ENCODE data around the gene CTNNA2.

CTNNA2 gene

GRCh38 chr2:80510716-80511115 is 997.9 kb downstream of the CTNNA2 start:
- DNase-seq: no peak

DNA sequence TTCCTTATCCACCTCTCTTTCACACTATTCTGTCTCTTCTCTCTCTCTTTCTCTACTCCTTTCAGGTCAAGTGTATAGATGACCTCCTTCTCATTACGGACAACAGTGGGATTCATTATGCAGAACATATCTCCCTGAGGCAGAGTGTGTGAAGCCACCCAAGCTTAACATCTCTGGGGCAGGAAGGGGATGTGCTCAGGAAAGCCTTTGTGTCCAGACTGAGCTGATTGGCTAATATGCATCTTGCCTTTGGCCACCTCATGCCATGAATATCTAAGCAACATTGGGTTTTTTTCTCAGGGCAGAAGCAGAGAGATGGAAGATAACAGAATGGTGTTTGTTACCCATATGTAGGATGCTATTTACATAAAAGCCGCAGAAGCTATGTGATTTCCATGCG is 1003.1 kb downstream of the CTNNA2 start:
- no peak for DNase-seq

DNA sequence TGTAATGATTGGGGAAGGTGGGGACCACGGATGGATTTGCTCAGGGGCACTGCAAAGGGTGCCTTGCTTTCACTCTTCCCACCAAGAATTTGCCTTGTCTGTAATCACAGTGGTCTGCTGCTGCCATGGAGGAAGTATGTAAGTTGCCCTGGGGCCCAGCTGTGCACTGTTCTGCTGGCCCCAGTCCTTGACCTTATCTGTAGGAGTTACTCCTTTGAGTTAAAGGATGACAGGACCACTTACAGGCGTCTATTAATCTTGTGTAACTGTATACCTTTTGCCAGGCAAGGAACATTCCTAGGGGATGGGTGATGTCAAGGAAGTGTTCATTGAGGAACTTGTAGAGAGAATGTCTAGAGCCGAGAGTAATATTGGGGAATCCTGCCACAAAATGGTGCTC is 1004.5 kb downstream of the CTNNA2 start:
- DNase-seq: no peak

DNA sequence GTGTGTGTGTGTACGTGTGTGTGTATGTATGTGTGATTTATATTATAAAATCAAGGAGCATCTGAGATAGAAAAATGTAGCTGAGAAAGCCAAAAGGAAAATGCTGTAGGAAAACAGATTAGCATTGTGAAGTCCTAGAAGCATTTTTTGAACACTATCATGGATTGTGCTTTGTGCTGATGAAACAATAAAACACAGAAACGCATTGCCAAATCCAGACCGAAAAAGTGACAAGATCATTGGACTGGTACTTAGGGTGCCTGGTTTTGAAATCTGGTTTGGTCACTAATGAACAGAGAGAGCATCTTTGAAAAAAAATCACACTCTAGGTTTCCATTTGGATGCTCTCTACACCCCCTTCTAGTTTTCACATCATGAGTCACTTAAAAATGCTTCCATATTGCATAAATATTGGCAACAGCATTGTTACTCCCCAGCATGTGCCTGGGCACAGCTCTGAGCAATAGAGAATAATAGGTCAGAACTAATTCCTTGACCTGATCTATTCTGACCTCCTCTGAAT is 1006.3 kb downstream of the CTNNA2 start:
- DNase-seq: no peak

DNA sequence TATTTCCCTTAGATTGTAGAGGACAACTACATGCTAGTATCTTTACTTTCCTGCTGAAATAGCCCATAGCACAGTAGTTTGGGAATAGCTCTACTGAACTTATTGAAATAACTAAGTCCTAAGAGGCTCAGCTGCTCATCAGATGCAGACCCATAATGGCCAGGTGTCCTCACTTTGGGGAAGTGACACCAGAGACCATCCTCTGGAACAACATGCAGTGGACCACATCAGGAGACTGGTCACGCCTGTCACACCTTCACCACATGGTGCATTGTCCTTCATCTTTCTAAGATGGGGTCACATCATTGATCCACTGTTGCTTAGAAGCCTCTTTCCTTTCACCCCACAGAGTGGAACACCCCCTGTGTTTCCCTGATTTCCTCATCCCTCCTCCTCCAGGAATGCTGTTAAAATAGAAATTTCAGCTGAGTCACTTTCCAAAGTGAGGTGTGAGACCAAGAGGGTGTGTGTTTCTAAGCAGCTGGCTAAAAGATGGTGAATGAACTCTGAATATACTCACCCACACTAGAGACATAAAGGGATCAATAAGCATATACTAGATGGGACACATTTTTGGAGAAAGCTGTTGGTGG is 1006.9 kb downstream of the CTNNA2 start:
- DNase-seq: peak; percentile 4

DNA sequence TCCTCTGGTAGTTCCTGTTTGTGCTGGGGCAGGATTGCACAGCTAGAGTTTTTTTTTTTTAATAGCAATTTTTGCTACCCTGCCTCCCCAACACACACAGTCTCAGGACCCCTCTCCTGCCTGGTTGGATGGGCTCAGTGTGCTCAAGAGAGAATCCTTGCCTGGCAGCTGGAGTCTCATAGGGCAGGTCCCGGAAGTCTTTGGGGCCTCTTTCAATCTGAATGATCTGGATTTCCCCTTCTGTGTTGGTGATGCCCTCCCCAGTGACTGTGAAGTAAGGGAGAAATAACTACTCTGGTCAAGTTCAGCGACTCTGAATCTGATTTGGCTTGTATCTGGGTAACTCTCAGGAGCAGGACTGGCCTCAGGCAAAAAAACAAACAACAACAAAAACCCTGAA is 1012.3 kb downstream of the CTNNA2 start:
- no peak for DNase-seq

DNA sequence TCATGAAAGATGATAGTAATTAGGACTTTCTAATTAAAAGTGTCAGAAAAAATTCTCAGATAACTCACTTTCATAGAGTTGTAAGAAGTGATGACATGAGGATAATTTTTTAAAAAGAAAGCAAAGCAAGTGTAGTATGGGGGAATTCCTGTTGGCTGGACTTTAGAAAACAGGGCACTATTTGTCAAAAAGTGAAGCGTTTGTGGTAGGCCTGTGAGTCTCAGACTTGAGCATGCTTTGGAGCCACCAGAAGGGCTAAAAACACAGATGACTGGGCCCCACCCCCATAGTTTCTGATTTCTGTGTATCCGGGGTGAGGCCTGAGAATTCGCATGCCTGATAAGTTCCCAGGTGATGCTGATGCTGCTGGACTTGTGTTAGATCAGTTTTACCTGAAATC is 1014.3 kb downstream of the CTNNA2 start:
- no peak for DNase-seq

- no peak for DNase-seq
Observed at GRCh38 chr2:80529466-80530165, 1016.8 kb downstream of the CTNNA2 start.

DNA sequence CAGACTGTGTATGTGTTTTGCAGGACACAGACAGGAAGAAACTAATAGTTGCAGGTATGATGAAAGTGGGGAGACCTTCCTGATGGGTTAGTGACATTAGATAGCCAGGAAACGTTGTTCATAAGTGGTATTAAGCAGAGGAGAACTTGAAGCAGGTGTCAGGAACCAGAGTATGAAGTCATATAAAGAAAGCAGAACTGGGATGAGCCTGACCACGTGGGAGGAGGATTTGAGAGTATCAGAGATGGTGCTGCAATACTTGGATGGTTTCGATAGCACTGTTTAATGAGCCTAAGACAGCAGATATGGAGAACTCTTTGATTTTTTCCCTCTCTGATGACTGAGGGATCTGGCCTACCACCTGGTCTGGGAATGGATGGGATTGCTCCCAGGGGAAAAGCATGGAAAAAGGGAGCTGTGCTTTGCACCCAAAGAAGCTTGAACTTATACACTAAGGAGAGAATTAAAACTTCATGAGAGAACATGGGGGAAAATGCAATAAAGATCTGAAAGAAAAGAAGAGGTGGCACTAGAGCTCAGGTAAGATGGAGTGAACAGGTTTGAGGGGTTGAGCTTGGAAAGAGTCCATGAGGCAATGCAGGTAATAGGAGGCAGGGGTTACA is 1017.7 kb downstream of the CTNNA2 start:
- DNase-seq: no peak

GRCh38 chr2:80531319-80531718 is 1018.5 kb downstream of the CTNNA2 start:
- no peak for DNase-seq

DNA sequence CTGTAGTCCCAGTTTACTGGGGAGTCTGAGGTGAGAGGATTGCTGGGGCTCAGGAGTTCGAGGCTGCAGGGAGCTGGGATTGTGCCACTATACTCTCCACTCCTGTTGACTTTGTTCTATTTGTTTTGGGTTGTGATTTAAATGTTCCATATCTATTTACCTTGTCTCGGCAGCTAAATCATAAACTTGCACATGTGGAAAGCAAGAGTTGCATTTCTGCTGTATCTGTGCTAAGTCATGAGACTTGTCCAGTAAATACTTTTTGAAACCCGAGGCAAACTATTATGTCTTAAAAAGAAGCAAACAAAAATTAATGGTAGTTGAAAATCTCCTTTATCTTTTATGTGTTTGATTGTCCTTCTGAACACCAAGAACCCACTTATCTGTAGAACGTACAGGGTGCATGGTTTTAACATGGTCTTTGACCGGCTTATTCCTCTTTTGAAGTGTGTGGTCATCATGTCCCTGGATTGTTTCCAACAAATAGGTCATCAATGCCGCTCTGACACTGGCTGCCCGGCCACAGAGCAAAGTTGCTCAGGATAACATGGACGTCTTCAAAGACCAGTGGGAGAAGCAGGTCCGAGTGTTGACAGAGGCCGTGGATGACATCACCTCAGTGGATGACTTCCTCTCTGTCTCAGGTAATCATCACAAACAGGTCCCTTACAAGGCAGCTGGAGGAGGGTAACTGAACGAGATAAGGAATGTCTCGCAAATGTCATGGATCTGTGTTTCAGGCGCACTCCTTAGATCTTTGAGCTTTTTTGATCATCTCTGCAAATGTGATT is 1032.8 kb downstream of the CTNNA2 start:
- DNase-seq: no peak

DNA sequence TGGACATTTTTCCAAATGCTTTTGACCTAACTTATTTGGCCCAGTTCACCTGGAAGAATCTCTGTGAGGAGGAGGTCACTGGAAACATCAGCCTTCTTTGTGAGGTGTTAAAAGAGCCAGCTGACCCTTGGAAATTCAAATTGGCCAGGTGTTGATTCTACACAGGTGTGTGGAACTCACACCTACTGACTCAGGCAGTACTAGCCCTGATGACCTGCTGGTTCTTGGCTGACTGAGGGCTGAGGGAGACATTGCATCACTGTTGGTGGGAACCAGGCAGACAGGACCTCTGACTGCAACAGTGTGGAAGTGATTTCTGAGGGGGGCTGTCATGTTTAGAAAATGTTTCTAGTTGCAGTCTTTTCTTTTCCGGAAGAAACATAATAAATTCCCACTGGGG is 1033.9 kb downstream of the CTNNA2 start:
- DNase-seq: no peak

DNA sequence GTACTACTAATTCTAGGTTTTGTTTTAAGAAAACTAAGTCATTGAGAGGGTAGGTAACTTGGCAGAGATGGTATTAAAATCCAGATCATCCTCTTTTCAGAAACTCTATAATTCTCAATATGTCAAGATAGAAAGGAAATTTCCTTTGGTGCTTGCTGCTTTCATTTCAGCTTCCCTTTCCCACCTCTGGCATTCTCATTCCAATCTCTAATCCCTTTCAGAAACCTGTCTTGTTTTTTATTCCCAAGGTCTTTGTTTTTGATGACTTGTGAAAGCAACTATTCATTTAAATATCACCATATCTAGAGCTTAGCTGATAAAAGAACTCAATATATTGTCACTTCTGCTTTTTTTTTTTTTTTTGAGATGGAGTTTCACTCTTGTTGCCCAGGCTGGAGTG is 1034.5 kb downstream of the CTNNA2 start:
- no peak for DNase-seq

DNA sequence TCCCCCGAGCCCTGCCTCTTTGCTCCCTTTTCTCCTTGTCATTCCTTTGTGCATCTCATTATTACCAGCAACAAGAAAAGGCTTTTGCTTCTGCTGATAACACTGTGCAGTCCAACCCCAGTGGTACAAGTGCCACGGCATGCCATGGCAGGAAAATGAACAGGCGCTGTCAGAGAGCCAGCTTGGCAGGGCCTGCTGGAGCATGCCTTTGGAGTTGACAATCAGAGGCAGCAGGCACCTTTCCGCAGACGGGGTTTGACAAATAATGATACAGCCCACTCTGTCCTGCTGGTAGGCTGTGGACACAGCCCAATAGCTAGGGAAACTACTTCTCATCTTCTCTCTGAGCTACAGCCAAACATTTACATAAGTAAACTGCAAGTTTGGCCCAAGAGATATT is 1035.6 kb downstream of the CTNNA2 start:
- no peak for DNase-seq

DNA sequence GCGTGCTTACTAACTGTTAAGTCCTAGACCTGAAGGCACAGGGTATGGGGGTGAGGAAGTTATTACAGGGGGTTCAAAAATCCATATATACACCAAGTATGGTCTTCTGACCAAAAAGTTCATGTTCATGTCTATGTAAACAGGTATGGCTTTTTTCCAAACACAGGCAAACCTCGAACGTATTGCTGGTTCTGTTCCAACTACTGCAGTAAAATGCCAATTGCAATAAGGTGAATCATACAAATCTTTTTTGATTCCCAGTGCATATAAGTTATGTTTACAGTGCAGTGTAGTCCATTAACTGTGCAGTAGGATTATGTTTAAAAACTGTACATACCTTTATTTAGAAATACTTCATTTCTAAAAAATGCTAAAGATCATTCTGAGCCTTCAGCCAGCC is 1037.0 kb downstream of the CTNNA2 start:
- DNase-seq: no peak

DNA sequence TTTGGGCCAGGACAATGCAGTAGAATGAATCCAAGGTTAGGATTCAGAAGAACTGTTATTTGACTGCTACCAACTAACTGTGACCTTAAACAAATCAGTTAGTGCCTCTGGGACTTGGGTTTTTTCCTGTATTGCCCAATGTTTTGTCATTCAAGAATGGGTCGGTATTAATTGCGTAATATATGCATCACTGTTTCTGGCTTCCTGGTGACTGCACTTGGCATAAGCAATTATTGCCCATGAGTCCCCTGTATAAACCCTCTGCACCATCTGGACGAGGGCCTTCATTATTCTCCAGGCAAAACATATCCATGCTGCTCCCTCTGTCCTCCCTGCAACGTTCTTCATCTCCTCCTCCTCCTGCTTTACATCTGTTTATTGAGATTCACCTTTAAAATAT is 1047.5 kb downstream of the CTNNA2 start:
- no peak for DNase-seq

DNA sequence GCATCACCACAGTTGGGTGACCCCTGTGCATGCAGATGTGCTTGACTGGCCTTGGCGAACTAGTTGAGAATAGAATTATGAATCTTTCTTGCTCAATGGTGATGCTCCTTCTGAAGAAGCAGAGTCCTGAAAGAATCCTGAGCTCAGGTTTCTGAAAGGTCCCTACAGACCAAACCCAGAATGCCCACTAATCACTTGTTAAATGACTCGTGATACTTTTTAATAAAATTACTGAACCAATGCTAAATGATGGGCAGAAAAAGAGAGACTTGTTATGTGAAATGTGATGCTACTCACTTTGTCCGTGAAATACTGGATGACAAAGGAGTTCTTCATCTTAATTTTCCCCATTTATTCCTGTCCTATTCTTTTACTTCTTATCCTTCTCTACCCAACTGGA is 1055.2 kb downstream of the CTNNA2 start:
- DNase-seq: no peak

- no peak for DNase-seq
Observed at GRCh38 chr2:80573167-80573566, 1060.3 kb downstream of the CTNNA2 start.

GRCh38 chr2:80573950-80574349 is 1061.1 kb downstream of the CTNNA2 start:
- DNase-seq: no peak

DNA sequence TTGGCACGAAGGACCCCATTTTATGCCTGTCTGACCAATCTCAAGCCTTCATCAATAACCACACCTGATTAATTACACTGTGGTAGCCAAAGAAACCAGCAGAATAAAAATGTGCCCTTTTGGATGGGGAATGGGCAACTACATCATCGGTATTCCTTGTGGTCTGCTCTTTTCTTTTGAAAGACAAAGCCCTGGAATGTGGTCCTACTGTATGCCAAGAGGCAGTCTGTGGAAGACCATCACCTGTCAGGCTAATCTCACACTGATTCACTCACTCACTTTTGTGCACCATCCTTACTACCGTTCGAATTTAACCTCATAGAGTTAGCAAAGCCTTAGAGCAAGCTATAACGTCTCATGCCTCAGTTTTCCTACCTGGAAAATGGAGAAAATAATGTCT is 1066.9 kb downstream of the CTNNA2 start:
- DNase-seq: no peak

DNA sequence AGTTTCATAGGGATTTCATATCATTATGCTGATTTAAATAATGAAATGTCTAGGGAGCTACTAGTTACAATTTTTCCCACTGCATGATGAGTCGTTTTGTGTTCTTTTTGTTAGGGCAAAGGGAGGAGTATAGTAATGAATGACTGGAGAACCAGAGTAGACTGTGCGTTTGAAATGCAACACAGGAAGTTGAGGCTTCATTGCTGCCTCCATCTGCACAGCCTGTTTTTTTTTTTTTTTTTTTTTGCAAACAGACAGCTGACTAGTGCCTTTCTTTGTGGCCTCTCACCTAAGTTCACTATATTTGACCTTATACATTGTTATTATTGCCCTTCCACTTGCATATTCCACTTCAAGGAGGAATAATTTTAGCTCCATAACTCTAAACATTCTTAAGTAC is 1078.4 kb downstream of the CTNNA2 start:
- no peak for DNase-seq

DNA sequence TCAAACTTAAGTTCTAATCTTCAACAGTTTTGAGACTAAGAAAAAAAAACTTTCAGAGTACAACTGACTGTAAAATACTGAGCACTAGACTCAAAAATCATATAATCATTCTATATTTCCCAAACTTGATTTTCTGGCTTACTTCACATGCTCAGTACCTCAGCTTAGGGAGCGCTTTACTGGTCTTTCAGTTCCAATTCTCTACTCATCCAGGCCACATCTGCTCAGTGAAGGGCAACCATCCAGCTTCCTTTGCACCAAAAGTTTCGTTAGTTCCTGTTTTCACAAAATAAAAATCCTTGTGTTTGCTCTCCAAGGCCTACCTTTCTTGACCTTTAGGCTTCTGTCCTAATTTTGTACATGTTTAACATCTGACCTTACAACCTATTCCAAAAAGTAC is 1079.3 kb downstream of the CTNNA2 start:
- DNase-seq: no peak

DNA sequence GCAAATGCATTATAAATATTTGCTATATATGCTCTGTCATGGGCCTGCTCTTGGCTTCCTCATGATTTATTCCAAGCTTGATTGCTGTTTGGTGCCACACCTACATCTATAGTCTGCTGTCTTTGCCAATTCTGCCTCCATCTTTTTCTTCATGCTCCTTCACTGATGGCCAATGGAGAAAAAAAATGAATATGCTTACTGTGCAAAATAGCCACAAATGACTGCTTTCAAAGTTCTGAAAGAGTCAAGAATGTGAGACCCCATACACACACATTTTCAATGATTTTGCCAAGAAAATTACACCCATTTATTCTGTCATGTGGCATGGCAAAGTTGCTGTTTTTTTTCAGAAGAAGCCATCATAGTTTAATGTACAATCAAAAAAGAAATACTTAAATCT is 1097.3 kb downstream of the CTNNA2 start:
- no peak for DNase-seq
